ENCODE data around the gene COX7A1.

DNA sequence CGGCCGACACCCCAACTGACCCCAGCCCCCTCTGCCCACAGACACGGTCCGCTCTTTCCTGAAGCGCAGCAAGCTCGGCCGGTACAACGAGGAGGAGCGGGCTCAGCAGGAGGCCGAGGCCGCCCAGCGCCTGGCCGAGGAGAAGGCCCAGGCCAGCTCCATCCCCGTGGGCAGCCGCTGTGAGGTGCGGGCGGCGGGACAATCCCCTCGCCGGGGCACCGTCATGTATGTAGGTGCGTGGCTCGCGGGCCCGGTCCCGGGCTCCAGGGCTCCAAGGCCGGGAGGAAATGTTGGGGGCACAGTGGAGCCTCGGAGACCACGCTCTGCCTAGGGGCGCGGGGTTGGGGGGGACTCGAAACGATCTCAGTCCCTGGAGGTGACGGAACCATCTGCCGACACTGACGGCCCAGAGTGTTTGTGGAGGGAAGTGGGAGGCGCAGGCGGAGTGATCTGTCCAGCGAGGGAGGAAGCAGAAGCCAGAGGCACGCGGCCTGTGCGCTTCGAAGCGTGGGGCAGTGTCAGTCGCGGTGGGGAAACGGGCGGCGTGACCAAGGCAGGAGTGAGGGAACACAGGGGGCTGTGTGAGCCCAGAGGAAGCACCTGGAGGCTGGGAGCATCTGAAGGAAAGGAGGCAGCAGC is 30.6 kb downstream of the COX7A1 start:
- TF ChIP-seq POLR2A (IDR thresholded peaks at IDR 0.05) (no peak), EP300 (IDR thresholded peaks at IDR 0.05) (no peak)
- TF ChIP-seq, protein P1, sequence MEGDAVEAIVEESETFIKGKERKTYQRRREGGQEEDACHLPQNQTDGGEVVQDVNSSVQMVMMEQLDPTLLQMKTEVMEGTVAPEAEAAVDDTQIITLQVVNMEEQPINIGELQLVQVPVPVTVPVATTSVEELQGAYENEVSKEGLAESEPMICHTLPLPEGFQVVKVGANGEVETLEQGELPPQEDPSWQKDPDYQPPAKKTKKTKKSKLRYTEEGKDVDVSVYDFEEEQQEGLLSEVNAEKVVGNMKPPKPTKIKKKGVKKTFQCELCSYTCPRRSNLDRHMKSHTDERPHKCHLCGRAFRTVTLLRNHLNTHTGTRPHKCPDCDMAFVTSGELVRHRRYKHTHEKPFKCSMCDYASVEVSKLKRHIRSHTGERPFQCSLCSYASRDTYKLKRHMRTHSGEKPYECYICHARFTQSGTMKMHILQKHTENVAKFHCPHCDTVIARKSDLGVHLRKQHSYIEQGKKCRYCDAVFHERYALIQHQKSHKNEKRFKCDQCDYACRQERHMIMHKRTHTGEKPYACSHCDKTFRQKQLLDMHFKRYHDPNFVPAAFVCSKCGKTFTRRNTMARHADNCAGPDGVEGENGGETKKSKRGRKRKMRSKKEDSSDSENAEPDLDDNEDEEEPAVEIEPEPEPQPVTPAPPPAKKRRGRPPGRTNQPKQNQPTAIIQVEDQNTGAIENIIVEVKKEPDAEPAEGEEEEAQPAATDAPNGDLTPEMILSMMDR (IDR thresholded peaks at IDR 0.05): no peak
